Activated CD8-positive, alpha-beta memory T cell treated with anti-CD3 and anti-CD28 coated beads for 48 hours (primary cell): ENCODE results near the gene CYP17A1.
"Not testable (repeated sequence)": the region's sequence is repeated elsewhere in the genome, so short reads cannot be mapped to it uniquely, and the experiment has no call there.

ENCODE experiments used
- DNase-seq, 3 experiments: peaks; one replicate each; pipeline ENCODE4 v3.0.0-alpha.2; 2020; ENCODE audit warnings: low read depth in 2 of 3, low spot score in 2 of 3

The CYP17A1 gene

GRCh38 chr10:102837230-102837721 lies at the start of gene CYP17A1:
Gene CYP17A1, minus strand, starts transcription at chr10:102837413. Its CDS starts 52 bp downstream, at chr10:102837361.
- DNase-seq: no peak

- no peak for DNase-seq
Measured at GRCh38 chr10:102880256-102880655, 43.0 kb upstream of the CYP17A1 start.

- no peak for DNase-seq
Measured at GRCh38 chr10:102878629-102879028, 41.4 kb upstream of the CYP17A1 start.

GRCh38 chr10:102876747-102877153 lies 39.5 kb upstream of the CYP17A1 start:
- DNase-seq: no peak

GRCh38 chr10:102872163-102872562 lies 35.0 kb upstream of the CYP17A1 start:
- no peak for DNase-seq

GRCh38 chr10:102870221-102870620 lies 33.0 kb upstream of the CYP17A1 start:
- DNase-seq: no peak

GRCh38 chr10:102869258-102870198 lies 32.3 kb upstream of the CYP17A1 start, which contains the start of gene AS3MT:
Gene AS3MT, plus strand, starts transcription at chr10:102869470. Its CDS starts 123 bp downstream, at chr10:102869593.
- DNase-seq: no peak

- DNase-seq: no peak
Measured at GRCh38 chr10:102868911-102869257, 31.7 kb upstream of the CYP17A1 start.

- no peak for DNase-seq
Measured at GRCh38 chr10:102865620-102866019, 28.4 kb upstream of the CYP17A1 start.

- DNase-seq: no peak
Measured at GRCh38 chr10:102863660-102864059, 26.4 kb upstream of the CYP17A1 start.

- no peak for DNase-seq
Measured at GRCh38 chr10:102859911-102860310, 22.7 kb upstream of the CYP17A1 start.

- no peak for DNase-seq
Measured at GRCh38 chr10:102856758-102857424, 19.7 kb upstream of the CYP17A1 start.

- not testable (repeated sequence) for DNase-seq
Measured at GRCh38 chr10:102855731-102856436, 18.7 kb upstream of the CYP17A1 start.

- DNase-seq: not testable (repeated sequence)
Measured at GRCh38 chr10:102853237-102853636, 16.0 kb upstream of the CYP17A1 start.

GRCh38 chr10:102850025-102850518 lies 12.9 kb upstream of the CYP17A1 start:
- DNase-seq: no peak

- DNase-seq: no peak
Measured at GRCh38 chr10:102845352-102845902, 8.2 kb upstream of the CYP17A1 start.

GRCh38 chr10:102844190-102844776 lies 7.1 kb upstream of the CYP17A1 start:
- DNase-seq: not testable (repeated sequence)

GRCh38 chr10:102843139-102843538 lies 5.9 kb upstream of the CYP17A1 start:
- not testable (repeated sequence) for DNase-seq

- DNase-seq: no peak
Measured at GRCh38 chr10:102841827-102842345, 4.7 kb upstream of the CYP17A1 start.

- not testable (repeated sequence) for DNase-seq
Measured at GRCh38 chr10:102838276-102838927, 1.2 kb upstream of the CYP17A1 start.
